GM10847 (cell line): Measurements from ENCODE around the gene OPN1SW.

Experiments used
- POLR2A ChIP-seq: IDR thresholded peaks from 2 replicates; pipeline ENCODE4 v1.6.1; 2011; ENCODE audit not compliant: insufficient read length; ENCODE audit errors: extremely low read depth

The OPN1SW gene

DNA sequence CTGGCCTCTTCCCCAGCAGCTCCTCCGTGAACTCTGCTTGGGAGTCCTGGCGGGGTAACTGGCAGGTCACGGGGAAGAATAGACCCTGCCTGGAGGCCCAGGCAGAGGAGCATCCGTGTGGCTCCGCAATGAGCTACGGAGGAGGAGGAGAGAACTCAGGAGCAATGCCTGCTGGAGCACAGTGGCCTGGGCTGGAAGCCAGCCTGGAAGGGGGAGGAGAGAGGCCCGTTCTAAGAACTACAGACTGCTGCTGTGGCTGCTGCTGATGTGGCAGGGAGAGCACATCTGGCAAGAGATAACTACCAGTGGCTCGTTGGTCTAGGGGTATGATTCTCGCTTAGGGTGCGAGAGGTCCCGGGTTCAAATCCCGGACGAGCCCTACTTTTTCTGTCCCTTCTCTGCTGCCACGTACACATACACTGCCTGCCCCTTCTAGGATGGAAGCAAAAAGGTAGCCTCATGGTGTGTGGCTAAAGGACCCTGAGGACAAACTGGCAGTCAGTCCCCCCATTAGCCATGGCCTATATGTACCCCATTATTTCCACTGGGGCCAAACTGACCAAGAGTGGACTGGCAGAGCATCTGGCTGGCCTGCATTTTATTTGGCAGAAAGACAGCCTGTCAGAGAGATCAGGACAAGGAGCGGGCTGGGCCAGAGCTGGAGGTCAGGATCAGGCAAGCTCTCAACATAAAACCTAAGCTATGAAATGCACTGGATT lies 7.7 kb upstream of the OPN1SW start:
- TF ChIP-seq POLR2A, result no peak

- no peak for TF ChIP-seq POLR2A
Measured at GRCh38 chr7:128781851-128782250, 6.3 kb upstream of the OPN1SW start.

GRCh38 chr7:128781126-128781525 lies 5.5 kb upstream of the OPN1SW start:
- no peak for TF ChIP-seq POLR2A

DNA sequence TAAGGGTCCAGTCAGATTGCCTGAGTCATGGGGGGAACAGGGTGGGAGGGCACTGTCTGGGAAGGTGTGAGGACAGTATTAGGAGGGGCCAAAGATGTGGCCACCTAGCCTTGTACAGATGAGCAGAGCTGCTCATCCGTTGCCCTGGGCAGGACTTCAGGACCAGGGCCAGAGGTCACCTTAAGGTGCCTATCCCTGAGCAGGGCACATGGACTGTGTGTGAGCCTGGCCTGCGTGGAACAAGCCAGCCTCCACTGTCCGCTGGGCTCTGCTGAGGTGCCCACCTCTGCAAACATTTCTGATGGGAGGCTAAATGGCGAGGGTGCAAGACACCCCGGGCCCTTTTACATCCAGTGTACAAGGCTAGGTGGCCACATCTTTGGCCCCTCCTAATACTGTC lies 3.4 kb upstream of the OPN1SW start:
- TF ChIP-seq POLR2A, result no peak

DNA sequence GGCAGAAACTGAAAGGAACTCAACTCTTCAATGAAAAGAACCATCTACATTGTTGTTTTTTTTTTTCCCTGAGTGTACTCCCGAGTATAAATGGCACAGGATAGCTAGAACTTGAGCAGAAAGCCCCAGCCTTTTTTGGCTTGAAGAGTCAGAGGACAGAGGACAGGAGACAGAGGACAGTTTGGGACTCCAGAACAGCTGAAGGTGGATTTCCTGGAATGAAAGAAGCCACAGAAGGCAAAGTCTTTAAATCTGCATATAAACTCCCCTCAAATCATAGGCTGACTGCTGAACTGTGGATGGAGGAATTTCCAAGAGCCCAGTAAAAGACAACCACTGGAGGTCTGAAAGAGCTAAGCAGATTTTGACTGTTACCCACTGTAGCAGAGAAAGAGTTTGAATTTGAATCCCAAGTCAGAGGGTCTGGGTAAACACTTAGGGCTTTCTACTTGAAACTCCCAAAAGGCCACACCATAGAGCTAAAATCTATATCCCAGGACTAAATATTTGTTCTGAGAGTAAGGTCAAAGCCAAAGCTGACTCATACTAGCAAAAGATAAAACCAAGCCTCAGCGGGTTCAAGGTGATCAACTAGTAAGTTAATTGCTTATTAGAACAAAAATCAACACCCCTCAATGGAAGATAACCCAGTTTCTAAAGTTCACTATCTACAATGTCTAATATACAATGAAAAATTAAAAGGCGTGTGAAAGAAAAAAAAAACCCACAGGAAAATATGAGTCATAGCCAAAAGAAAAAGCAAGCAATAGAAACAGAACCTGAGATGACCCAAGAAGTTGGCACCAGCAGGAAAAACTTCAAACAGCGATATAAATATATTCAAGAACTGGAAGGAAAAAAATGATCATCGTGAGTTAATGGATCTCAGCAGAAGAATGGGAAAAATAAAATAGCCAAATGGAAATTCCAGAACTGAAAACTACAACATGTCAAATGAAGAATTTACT lies 1.8 kb upstream of the OPN1SW start:
- TF ChIP-seq POLR2A, result no peak

- TF ChIP-seq POLR2A, result no peak
Measured at GRCh38 chr7:128774921-128775320, 673 bp downstream of the OPN1SW start.

- TF ChIP-seq POLR2A, result no peak
Measured at GRCh38 chr7:128774029-128774689, 1.4 kb downstream of the OPN1SW start.

- TF ChIP-seq POLR2A, result no peak
Measured at GRCh38 chr7:128773604-128774003, 2.0 kb downstream of the OPN1SW start.

DNA sequence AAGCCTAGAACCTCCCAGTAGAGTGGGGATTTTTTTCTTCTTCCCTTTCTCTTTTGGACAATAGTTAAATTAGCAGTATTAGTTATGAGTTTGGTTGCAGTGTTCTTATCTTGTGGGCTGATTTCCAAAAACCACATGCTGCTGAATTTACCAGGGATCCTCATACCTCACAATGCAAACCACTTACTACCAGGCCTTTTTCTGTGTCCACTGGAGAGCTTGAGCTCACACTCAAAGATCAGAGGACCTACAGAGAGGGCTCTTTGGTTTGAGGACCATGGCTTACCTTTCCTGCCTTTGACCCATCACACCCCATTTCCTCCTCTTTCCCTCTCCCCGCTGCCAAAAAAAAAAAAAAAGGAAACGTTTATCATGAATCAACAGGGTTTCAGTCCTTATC lies 5.4 kb downstream of the OPN1SW start:
- TF ChIP-seq POLR2A, result no peak

DNA sequence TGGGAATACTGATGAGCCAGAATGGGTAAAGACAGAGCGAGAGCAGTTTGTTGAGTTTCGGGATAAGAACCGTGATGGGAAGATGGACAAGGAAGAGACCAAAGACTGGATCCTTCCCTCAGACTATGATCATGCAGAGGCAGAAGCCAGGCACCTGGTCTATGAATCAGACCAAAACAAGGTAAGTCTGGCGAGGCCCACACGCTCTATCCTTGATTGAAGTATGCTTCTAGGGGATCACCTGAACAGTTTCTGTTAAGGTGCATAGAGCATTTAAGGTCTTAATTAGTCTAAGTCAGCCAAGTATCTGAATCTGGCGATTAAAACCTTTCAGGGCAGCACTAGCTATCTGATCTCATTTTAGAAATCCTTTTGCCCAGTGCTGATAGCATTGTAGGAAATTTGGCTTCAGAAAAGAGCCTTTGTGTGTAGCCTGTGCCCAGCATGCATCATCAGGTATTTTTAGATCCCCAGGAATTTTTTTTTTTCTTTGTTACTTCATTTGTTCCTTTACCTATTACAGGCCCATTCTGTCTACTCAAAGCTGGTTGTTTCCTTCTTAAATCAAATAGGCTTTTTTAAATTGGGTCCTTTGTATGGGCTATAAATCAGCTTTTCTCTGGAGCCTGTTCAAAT lies 8.0 kb downstream of the OPN1SW start:
- no peak for TF ChIP-seq POLR2A

- no peak for TF ChIP-seq POLR2A
Measured at GRCh38 chr7:128763541-128763940, 12.1 kb downstream of the OPN1SW start.

DNA sequence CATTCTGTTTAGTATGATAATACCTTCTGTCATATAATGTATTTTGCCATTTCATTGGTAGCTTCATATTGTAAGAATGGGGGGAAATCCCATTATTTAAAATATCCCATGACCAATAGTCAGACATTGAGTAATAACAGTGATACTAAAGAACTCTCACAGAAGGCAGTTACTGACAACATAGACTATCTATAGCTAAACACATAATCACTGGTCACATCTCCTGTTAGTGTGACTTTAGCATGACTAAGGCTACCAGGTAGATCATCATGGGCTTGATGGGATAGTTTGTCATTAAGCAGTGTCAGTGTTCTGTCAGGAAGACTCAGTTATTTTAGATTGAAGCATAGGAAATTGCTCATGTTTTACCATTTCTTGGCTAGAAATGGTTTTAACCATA lies 16.4 kb downstream of the OPN1SW start:
- no peak for TF ChIP-seq POLR2A

- TF ChIP-seq POLR2A, result no peak
Measured at GRCh38 chr7:128758553-128758952, 17.0 kb downstream of the OPN1SW start.

DNA sequence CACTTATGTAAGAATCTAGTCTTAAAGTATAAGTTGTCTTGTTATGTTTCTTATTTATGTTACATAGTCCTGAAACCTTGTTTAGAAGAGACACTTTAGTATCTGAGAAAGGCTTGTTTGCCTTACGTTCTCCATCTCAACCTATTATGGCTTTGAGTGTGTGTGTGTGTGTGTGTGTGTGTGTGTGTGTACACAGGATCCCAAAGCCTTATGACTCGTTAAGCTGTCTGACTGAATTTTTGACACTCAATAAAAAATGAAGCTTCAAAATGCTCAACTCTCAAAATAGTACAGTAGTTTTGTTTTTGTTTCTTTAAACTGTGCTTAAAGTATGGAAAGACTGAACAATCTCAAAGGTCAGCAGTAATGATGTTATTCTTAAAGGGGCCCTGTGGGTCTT lies 18.4 kb downstream of the OPN1SW start:
- no peak for TF ChIP-seq POLR2A

DNA sequence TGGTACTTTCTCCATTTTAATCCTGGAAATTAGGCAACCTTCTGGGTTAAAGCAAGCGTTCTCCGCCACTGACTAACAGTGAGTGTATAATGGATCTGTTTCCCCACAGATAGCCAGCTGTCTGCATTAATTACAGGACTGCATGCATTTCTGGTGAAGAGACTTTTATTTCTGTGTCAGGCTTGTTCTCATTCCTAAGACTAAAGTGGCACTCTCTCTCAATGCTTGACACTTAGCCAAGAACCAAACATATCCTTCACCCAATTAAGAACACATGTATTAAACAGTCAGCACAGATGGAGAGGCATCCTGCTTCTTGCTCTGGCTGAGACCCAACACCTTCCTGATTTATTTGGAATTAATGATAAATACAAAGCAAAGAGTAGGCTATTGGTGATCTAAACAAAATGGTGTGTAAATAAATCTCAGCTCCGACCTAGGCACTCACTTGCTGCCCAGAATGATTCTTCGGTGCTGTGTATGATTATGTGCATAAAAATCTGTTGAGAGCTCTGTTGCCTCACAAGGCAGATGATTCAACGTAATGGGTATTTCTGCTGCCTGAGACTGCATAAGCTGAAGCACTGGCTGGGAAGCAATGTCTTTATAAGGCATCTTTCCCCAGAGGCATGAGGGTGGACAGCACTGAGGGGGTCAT lies 19.6 kb downstream of the OPN1SW start:
- TF ChIP-seq POLR2A, result no peak
